ENCODE measurements around the gene RWDD3. TPM values are rescaled to one million over a fixed set of nuclear protein-coding genes. Genes with fewer than 3 reads are reported as not detected.

RWDD3 gene
- total RNA-seq, 2 experiments from 2014 or later, result 14.3 to 14.5 TPM

DNA sequence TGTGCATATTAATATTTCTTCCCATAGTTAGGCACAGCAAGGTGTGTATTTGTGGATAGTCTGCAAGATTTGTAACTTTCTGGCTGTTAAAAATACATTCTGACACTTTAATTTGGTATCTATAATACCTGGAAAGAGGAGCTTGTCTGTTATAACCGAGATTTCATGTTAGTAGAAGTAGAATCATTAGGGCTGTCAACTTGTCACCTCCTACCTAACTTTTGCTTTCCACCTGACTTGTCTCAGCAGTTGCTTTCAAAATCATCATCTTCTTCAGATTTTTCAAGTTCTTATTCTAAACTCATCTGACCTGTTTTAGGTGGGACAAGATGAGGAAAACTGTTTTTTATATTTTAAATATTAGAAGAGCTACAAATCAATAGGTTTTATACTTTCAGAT, 11.0 kb downstream of the RWDD3 start:
- H3K27me3 ChIP-seq (ENCODE audit: control insufficient read depth in 1 of 2, insufficient read depth in 2 of 2, low read length in 2 of 2), result no peaks in the 10 kb centered on the region
- POLR2A ChIA-PET, result interaction anchor here (2.2 kb wide), 1 partner anchor 11 kb away, joined by 7 read pairs; the partner anchor contains the start of gene RWDD3
- no peak overlapping the region for H3K4me3 ChIP-seq (ENCODE audit: low read length)
- no peaks in the 10 kb centered on the region for H3K4me1 ChIP-seq (ENCODE audit: insufficient read depth, low read length)
- H3K4me3 Mint-ChIP-seq, result no peak overlapping the region
- intact Hi-C loops (cut with DNase I, micrococcal nuclease), result no loop called here
- peaks cover 86% of the 10 kb centered on the region for H3K36me3 Mint-ChIP-seq (ENCODE audit: low read depth)
- H3K9me3 Mint-ChIP-seq, result peaks cover 2% of the 10 kb centered on the region
- peaks cover 16% of the 10 kb centered on the region for H3K4me1 Mint-ChIP-seq (ENCODE audit: low read depth)
- CTCF ChIA-PET, result interaction anchor here (3.8 kb wide), 1 partner anchor 11 kb away, joined by 16 read pairs; the partner anchor contains the start of gene RWDD3
- no peaks in the 10 kb centered on the region for H3K27me3 Mint-ChIP-seq
- no peak for ATAC-seq (ENCODE audit: poor library complexity)
- H3K9me3 ChIP-seq (ENCODE audit: control insufficient read depth in 1 of 2, insufficient read depth in 1 of 2, low read length in 2 of 2), result peaks cover 0 to 4% of the 10 kb centered on the region in 2 experiments
- peaks cover 42% of the 10 kb centered on the region for H3K36me3 ChIP-seq (ENCODE audit: insufficient read depth, low read length)
- TF ChIP-seq, protein P1, sequence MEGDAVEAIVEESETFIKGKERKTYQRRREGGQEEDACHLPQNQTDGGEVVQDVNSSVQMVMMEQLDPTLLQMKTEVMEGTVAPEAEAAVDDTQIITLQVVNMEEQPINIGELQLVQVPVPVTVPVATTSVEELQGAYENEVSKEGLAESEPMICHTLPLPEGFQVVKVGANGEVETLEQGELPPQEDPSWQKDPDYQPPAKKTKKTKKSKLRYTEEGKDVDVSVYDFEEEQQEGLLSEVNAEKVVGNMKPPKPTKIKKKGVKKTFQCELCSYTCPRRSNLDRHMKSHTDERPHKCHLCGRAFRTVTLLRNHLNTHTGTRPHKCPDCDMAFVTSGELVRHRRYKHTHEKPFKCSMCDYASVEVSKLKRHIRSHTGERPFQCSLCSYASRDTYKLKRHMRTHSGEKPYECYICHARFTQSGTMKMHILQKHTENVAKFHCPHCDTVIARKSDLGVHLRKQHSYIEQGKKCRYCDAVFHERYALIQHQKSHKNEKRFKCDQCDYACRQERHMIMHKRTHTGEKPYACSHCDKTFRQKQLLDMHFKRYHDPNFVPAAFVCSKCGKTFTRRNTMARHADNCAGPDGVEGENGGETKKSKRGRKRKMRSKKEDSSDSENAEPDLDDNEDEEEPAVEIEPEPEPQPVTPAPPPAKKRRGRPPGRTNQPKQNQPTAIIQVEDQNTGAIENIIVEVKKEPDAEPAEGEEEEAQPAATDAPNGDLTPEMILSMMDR (IDR thresholded peaks at IDR 0.05), result no peak
- no peak overlapping the region for H3K27ac ChIP-seq (ENCODE audit: low read depth in 1 of 2, low read length in 2 of 2)
- DNase-seq, result no peak
- H3K27ac Mint-ChIP-seq, result no peak overlapping the region

- peaks cover 83% of the 10 kb centered on the region for H3K36me3 Mint-ChIP-seq (ENCODE audit: low read depth)
- DNase-seq (no peak), ATAC-seq (ENCODE audit: poor library complexity) (no peak)
- peaks cover 13% of the 10 kb centered on the region for H3K4me1 Mint-ChIP-seq (ENCODE audit: low read depth)
- TF ChIP-seq, protein P1 (IDR thresholded peaks at IDR 0.05), result no peak
- H3K27ac Mint-ChIP-seq, result no peak overlapping the region
- POLR2A ChIA-PET, result no interaction called here
- H3K27me3 Mint-ChIP-seq, result no peaks in the 10 kb centered on the region
- Histone ChIP-seq H3K9me3 (ENCODE audit: control insufficient read depth in 1 of 2, insufficient read depth in 1 of 2, low read length in 2 of 2) (peaks cover 0 to 4% of the 10 kb centered on the region in 2 experiments), H3K4me1 (ENCODE audit: insufficient read depth, low read length) (no peaks in the 10 kb centered on the region), H3K36me3 (ENCODE audit: insufficient read depth, low read length) (peaks cover 29% of the 10 kb centered on the region), H3K4me3 (ENCODE audit: low read length) (no peak overlapping the region), H3K27ac (ENCODE audit: low read depth in 1 of 2, low read length in 2 of 2) (no peak overlapping the region), H3K27me3 (ENCODE audit: control insufficient read depth in 1 of 2, insufficient read depth in 2 of 2, low read length in 2 of 2) (no peaks in the 10 kb centered on the region)
- CTCF ChIA-PET, result no interaction called here
- intact Hi-C loops (cut with DNase I, micrococcal nuclease), result no loop called here
- peaks cover 2% of the 10 kb centered on the region for H3K9me3 Mint-ChIP-seq
- H3K4me3 Mint-ChIP-seq, result no peak overlapping the region
Measured at GRCh38 chr1:95246511-95246910, 12.5 kb downstream of the RWDD3 start.

- peaks cover 84% of the 10 kb centered on the region for H3K36me3 Mint-ChIP-seq (ENCODE audit: low read depth)
- Histone ChIP-seq H3K27me3 (ENCODE audit: control insufficient read depth in 1 of 2, insufficient read depth in 2 of 2, low read length in 2 of 2) (no peaks in the 10 kb centered on the region), H3K27ac (ENCODE audit: low read depth in 1 of 2, low read length in 2 of 2) (no peak overlapping the region), H3K36me3 (ENCODE audit: insufficient read depth, low read length) (peaks cover 27% of the 10 kb centered on the region), H3K4me1 (ENCODE audit: insufficient read depth, low read length) (no peaks in the 10 kb centered on the region), H3K4me3 (ENCODE audit: low read length) (no peak overlapping the region), H3K9me3 (ENCODE audit: control insufficient read depth in 1 of 2, insufficient read depth in 1 of 2, low read length in 2 of 2) (peaks cover 0 to 1% of the 10 kb centered on the region in 2 experiments)
- no peaks in the 10 kb centered on the region for H3K9me3 Mint-ChIP-seq
- no peak overlapping the region for H3K27ac Mint-ChIP-seq
- TF ChIP-seq, protein P1 (IDR thresholded peaks at IDR 0.05), result no peak
- no peak overlapping the region for H3K4me3 Mint-ChIP-seq
- ATAC-seq (ENCODE audit: poor library complexity), result no peak
- DNase-seq, result no peak
- ChIA-PET CTCF (no interaction called here), POLR2A (no interaction called here)
- intact Hi-C loops (cut with DNase I, micrococcal nuclease), result no loop called here
- H3K4me1 Mint-ChIP-seq (ENCODE audit: low read depth), result peaks cover 13% of the 10 kb centered on the region
- no peaks in the 10 kb centered on the region for H3K27me3 Mint-ChIP-seq
Measured at GRCh38 chr1:95247607-95248006, 13.6 kb downstream of the RWDD3 start.
